ENCODE results near the gene LIMS1. TPM values are rescaled to one million over a fixed set of nuclear protein-coding genes. Genes with fewer than 3 reads are reported as not detected.
"Not testable (repeated sequence)": the region's sequence is repeated elsewhere in the genome, so short reads cannot be mapped to it uniquely, and the experiment has no call there.

LIMS1 gene
- polyA plus RNA-seq, 4 donors: 8.3 to 51.4 (median 21.7) TPM

GRCh38 chr2:108662207-108662612, 127.9 kb downstream of the LIMS1 start:
- H3K27ac ChIP-seq (ENCODE audit: low read depth in 1 of 3, low read length in 2 of 3): peak overlapping the region in 1 of 3 donors; percentile 0
- 48 to 89% (median 62%) methylated on average over 5 of the region's 5 CpGs for WGBS, 3 donors

GRCh38 chr2:108663346-108663745, 129.1 kb downstream of the LIMS1 start:
- not testable (repeated sequence) for H3K9me3 ChIP-seq (ENCODE audit: control insufficient read depth in 2 of 2, insufficient read depth in 1 of 2, low read depth in 1 of 2, low read length in 1 of 2); H3K27me3 ChIP-seq (ENCODE audit: control insufficient read depth in 3 of 3, insufficient read depth in 3 of 3, low read length in 3 of 3); DNase-seq; H3K4me3 ChIP-seq (ENCODE audit: low read depth in 1 of 3, low read length in 3 of 3); H3K4me1 ChIP-seq (ENCODE audit: control insufficient read depth in 3 of 3, insufficient read depth in 2 of 3, low read depth in 1 of 3, low read length in 2 of 3); H3K27ac ChIP-seq (ENCODE audit: low read depth in 1 of 3, low read length in 2 of 3); FAIRE-seq; H3K36me3 ChIP-seq (ENCODE audit: control insufficient read depth in 3 of 3, insufficient read depth in 2 of 3, low read depth in 1 of 3, low read length in 3 of 3)
- 91 to 97% (median 95%) methylated on average over 2 of the region's 2 CpGs for WGBS, 3 donors

More at GRCh38 chr2:108662207-108662612, 127.9 kb downstream of the LIMS1 start:
- H3K4me3 ChIP-seq (ENCODE audit: low read depth in 1 of 3, low read length in 3 of 3); H3K27me3 ChIP-seq (ENCODE audit: control insufficient read depth in 3 of 3, insufficient read depth in 3 of 3, low read length in 3 of 3); FAIRE-seq; H3K4me1 ChIP-seq (ENCODE audit: control insufficient read depth in 3 of 3, insufficient read depth in 2 of 3, low read depth in 1 of 3, low read length in 2 of 3); DNase-seq; H3K9me3 ChIP-seq (ENCODE audit: control insufficient read depth in 2 of 2, insufficient read depth in 1 of 2, low read depth in 1 of 2, low read length in 1 of 2); H3K36me3 ChIP-seq (ENCODE audit: control insufficient read depth in 3 of 3, insufficient read depth in 2 of 3, low read depth in 1 of 3, low read length in 3 of 3): not testable (repeated sequence)

DNA sequence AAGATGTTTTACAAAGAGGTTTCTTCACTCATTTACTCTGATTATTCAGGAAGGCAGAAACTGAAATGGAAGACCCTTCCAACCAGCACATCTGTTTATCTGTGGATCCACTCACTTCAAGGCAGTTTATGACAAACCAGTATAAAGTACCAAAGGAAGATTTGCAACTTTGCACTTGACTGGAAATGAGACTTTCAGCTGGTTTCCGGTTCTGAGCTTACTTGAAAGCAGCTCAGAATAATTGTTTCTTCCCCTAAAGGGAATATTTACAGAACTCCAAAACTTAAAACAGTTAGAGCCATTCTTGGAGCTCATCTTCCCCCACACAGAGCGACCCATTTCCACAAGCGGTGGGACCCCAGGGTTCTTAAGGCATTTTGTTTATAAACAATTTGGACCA, 129.8 kb downstream of the LIMS1 start:
- not testable (repeated sequence) for H3K9me3 ChIP-seq (ENCODE audit: control insufficient read depth in 2 of 2, insufficient read depth in 1 of 2, low read depth in 1 of 2, low read length in 1 of 2); H3K27me3 ChIP-seq (ENCODE audit: control insufficient read depth in 3 of 3, insufficient read depth in 3 of 3, low read length in 3 of 3); DNase-seq; H3K27ac ChIP-seq (ENCODE audit: low read depth in 1 of 3, low read length in 2 of 3); H3K4me3 ChIP-seq (ENCODE audit: low read depth in 1 of 3, low read length in 3 of 3); FAIRE-seq; H3K36me3 ChIP-seq (ENCODE audit: control insufficient read depth in 3 of 3, insufficient read depth in 2 of 3, low read depth in 1 of 3, low read length in 3 of 3); H3K4me1 ChIP-seq (ENCODE audit: control insufficient read depth in 3 of 3, insufficient read depth in 2 of 3, low read depth in 1 of 3, low read length in 2 of 3)
- 61 to 92% (median 82%) methylated on average over 3 of the region's 3 CpGs for WGBS, 3 donors

GRCh38 chr2:108664979-108665378, 130.7 kb downstream of the LIMS1 start:
- not testable (repeated sequence) for H3K36me3 ChIP-seq (ENCODE audit: control insufficient read depth in 3 of 3, insufficient read depth in 2 of 3, low read depth in 1 of 3, low read length in 3 of 3); H3K27ac ChIP-seq (ENCODE audit: low read depth in 1 of 3, low read length in 2 of 3); DNase-seq; H3K9me3 ChIP-seq (ENCODE audit: control insufficient read depth in 2 of 2, insufficient read depth in 1 of 2, low read depth in 1 of 2, low read length in 1 of 2); H3K4me3 ChIP-seq (ENCODE audit: low read depth in 1 of 3, low read length in 3 of 3); H3K4me1 ChIP-seq (ENCODE audit: control insufficient read depth in 3 of 3, insufficient read depth in 2 of 3, low read depth in 1 of 3, low read length in 2 of 3); FAIRE-seq; H3K27me3 ChIP-seq (ENCODE audit: control insufficient read depth in 3 of 3, insufficient read depth in 3 of 3, low read length in 3 of 3)
- 87 to 93% (median 92%) methylated on average over 1 of the region's 1 CpG for WGBS, 3 donors

DNA sequence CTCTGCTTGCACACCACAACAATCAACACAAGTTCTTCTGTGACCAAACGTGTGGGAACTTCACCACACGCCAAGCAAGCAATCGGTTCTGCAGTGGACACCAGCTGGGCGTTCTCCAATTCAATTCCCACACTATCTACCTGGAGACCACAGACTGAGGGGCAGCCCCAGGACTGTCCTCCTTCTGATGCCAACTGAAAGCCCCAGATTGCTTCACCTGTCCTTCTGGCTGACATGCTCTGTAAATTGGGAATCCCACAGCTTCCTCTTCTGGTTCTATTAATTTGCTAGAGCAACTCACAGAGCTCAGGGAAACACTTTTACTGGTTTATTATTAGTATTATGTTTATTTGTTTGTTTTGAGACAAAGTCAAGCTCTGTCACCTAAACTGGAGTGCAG, 131.7 kb downstream of the LIMS1 start:
- H3K27ac ChIP-seq (ENCODE audit: low read depth in 1 of 3, low read length in 2 of 3); H3K36me3 ChIP-seq (ENCODE audit: control insufficient read depth in 3 of 3, insufficient read depth in 2 of 3, low read depth in 1 of 3, low read length in 3 of 3); H3K4me1 ChIP-seq (ENCODE audit: control insufficient read depth in 3 of 3, insufficient read depth in 2 of 3, low read depth in 1 of 3, low read length in 2 of 3); H3K27me3 ChIP-seq (ENCODE audit: control insufficient read depth in 3 of 3, insufficient read depth in 3 of 3, low read length in 3 of 3); FAIRE-seq; H3K4me3 ChIP-seq (ENCODE audit: low read depth in 1 of 3, low read length in 3 of 3); H3K9me3 ChIP-seq (ENCODE audit: control insufficient read depth in 2 of 2, insufficient read depth in 1 of 2, low read depth in 1 of 2, low read length in 1 of 2); DNase-seq: not testable (repeated sequence)
- 86 to 91% (median 86%) methylated on average over 1 to 2 of the region's 4 CpGs for WGBS, 3 donors

DNA sequence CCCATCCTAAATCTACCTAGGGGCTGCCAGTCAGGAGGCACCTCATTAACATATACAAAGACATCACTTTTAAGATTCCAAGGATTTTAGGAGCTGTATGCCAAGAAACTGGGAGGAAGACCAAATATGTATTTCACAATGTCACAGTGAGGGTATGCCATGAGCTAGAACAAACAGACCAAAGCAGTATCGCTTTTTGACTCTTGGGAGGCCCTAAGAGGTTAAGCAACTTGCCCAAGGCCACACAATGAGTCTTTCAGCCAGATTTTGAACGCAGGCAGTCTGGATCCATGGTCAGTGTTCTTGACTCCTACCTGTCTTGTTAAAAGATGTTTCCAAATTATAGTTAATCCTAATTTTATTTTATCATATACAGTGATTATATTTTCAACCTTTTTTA, 132.9 kb downstream of the LIMS1 start:
- DNase-seq; H3K9me3 ChIP-seq (ENCODE audit: control insufficient read depth in 2 of 2, insufficient read depth in 1 of 2, low read depth in 1 of 2, low read length in 1 of 2); FAIRE-seq; H3K27me3 ChIP-seq (ENCODE audit: control insufficient read depth in 3 of 3, insufficient read depth in 3 of 3, low read length in 3 of 3); H3K27ac ChIP-seq (ENCODE audit: low read depth in 1 of 3, low read length in 2 of 3); H3K4me1 ChIP-seq (ENCODE audit: control insufficient read depth in 3 of 3, insufficient read depth in 2 of 3, low read depth in 1 of 3, low read length in 2 of 3); H3K36me3 ChIP-seq (ENCODE audit: control insufficient read depth in 3 of 3, insufficient read depth in 2 of 3, low read depth in 1 of 3, low read length in 3 of 3); H3K4me3 ChIP-seq (ENCODE audit: low read depth in 1 of 3, low read length in 3 of 3): not testable (repeated sequence)
- WGBS, 3 donors: 85 to 97% (median 86%) methylated on average over 2 of the region's 2 CpGs

GRCh38 chr2:108670282-108670681, 136.0 kb downstream of the LIMS1 start:
- H3K36me3 ChIP-seq (ENCODE audit: control insufficient read depth in 3 of 3, insufficient read depth in 2 of 3, low read depth in 1 of 3, low read length in 3 of 3); H3K4me1 ChIP-seq (ENCODE audit: control insufficient read depth in 3 of 3, insufficient read depth in 2 of 3, low read depth in 1 of 3, low read length in 2 of 3); FAIRE-seq; H3K27me3 ChIP-seq (ENCODE audit: control insufficient read depth in 3 of 3, insufficient read depth in 3 of 3, low read length in 3 of 3); H3K27ac ChIP-seq (ENCODE audit: low read depth in 1 of 3, low read length in 2 of 3); H3K9me3 ChIP-seq (ENCODE audit: control insufficient read depth in 2 of 2, insufficient read depth in 1 of 2, low read depth in 1 of 2, low read length in 1 of 2); H3K4me3 ChIP-seq (ENCODE audit: low read depth in 1 of 3, low read length in 3 of 3); DNase-seq: not testable (repeated sequence)
- 61 to 80% (median 71%) methylated on average over 1 of the region's 1 CpG for WGBS, 3 donors

DNA sequence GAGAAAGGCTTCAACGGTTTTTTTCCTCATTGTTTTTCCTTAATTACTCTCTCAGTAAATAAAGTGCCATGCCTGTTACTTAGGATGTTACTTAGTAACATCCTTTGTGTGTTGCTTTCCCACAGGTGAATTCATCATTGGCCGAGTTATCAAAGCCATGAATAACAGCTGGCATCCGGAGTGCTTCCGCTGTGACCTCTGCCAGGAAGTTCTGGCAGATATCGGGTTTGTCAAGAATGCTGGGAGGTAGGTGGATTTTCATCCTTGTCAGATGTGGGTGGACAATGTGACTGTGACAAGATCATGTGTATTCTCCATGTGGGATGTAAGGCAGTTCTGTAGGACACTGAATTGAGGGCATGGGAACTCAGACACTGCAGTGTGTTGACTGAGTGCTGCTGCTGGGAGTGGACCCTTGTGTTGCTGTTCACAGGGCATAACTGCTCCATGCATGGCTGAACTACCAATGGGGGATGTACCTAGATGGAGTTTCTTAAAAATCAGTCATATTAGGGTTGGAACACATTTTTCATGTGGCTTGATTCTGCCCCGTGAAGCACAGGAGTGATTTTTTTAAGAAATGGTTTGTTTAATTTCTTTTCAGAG, 138.0 kb downstream of the LIMS1 start:
- H3K27ac ChIP-seq (ENCODE audit: low read depth in 1 of 3, low read length in 2 of 3); FAIRE-seq; H3K4me3 ChIP-seq (ENCODE audit: low read depth in 1 of 3, low read length in 3 of 3); H3K4me1 ChIP-seq (ENCODE audit: control insufficient read depth in 3 of 3, insufficient read depth in 2 of 3, low read depth in 1 of 3, low read length in 2 of 3); H3K9me3 ChIP-seq (ENCODE audit: control insufficient read depth in 2 of 2, insufficient read depth in 1 of 2, low read depth in 1 of 2, low read length in 1 of 2); DNase-seq; H3K27me3 ChIP-seq (ENCODE audit: control insufficient read depth in 3 of 3, insufficient read depth in 3 of 3, low read length in 3 of 3): not testable (repeated sequence)
- H3K36me3 ChIP-seq (ENCODE audit: control insufficient read depth in 3 of 3, insufficient read depth in 2 of 3, low read depth in 1 of 3, low read length in 3 of 3): peaks cover 0 to 12% (median 0%) of the 10 kb centered on the region in 3 donors
- WGBS, 3 donors: 55 to 67% methylated on average over 1 of the region's 6 CpGs; no CpG with 5 or more reads in 1 of the 3 donors

GRCh38 chr2:108676522-108676921, 142.3 kb downstream of the LIMS1 start:
- 13% methylated on average over 1 of the region's 1 CpG; no CpG with 5 or more reads in 2 of the 3 donors for WGBS, 3 donors

More at GRCh38 chr2:108676522-108676921, 142.3 kb downstream of the LIMS1 start:
- H3K27me3 ChIP-seq (ENCODE audit: control insufficient read depth in 3 of 3, insufficient read depth in 3 of 3, low read length in 3 of 3); DNase-seq; H3K4me3 ChIP-seq (ENCODE audit: low read depth in 1 of 3, low read length in 3 of 3); H3K4me1 ChIP-seq (ENCODE audit: control insufficient read depth in 3 of 3, insufficient read depth in 2 of 3, low read depth in 1 of 3, low read length in 2 of 3); FAIRE-seq; H3K9me3 ChIP-seq (ENCODE audit: control insufficient read depth in 2 of 2, insufficient read depth in 1 of 2, low read depth in 1 of 2, low read length in 1 of 2): not testable (repeated sequence)
- peaks cover 0 to 22% (median 0%) of the 10 kb centered on the region in 3 donors for H3K36me3 ChIP-seq (ENCODE audit: control insufficient read depth in 3 of 3, insufficient read depth in 2 of 3, low read depth in 1 of 3, low read length in 3 of 3)
- H3K27ac ChIP-seq (ENCODE audit: low read depth in 1 of 3, low read length in 2 of 3): peak overlapping the region in 1 of 3 donors; percentile 53
